Esophagus squamous epithelium (tissue), 5 donors: ENCODE results near the gene PET117. TPM values are rescaled to one million over a fixed set of nuclear protein-coding genes. Genes with fewer than 3 reads are reported as not detected.
"Not testable (repeated sequence)": the region's sequence is repeated elsewhere in the genome, so short reads cannot be mapped to it uniquely, and the experiment has no call there.

Experiments
- DNase-seq: peaks from one replicate; lab custom pipeline; 2025; lab: John Stamatoyannopoulos, UW
- H3K27ac ChIP-seq, 4 donors: fragments of 200-600 bp; sonication (generic); one replicate each; pipeline ENCODE4 v1.5.1; 2016 to 2019; ENCODE audit warnings: mild to moderate bottlenecking in 1 of 4
- H3K27me3 ChIP-seq, 4 donors: fragments of 200-600 bp; sonication (generic); 1 replicate in 3 of 4; 2 replicates in 1 of 4; pipeline versions ENCODE4 v1.5.1 to v1.6.0; 2017 to 2021; ENCODE audit warnings: antibody characterized with exemption in 1 of 4
- H3K36me3 ChIP-seq, 3 donors: fragments of 200-600 bp; sonication (generic); one replicate each; pipeline ENCODE4 v1.5.1; 2016 to 2019
- H3K4me1 ChIP-seq, 3 donors: fragments of 200-600 bp; sonication (generic); one replicate each; pipeline ENCODE4 v1.5.1; 2017 to 2019
- H3K4me3 ChIP-seq, 4 donors: fragments of 200-600 bp; sonication (generic); 1 replicate in 3 of 4; 2 replicates in 1 of 4; pipeline ENCODE4 v1.5.1; 2016 to 2019; ENCODE audit warnings: mild to moderate bottlenecking in 2 of 4, moderate library complexity in 1 of 4
- H3K9me3 ChIP-seq, 3 donors: fragments of 200-600 bp; sonication (generic); one replicate each; pipeline ENCODE4 v1.5.1; 2016 to 2019
- POLR2A ChIP-seq, 4 donors: fragments of 450-650 bp; IDR thresholded peaks; one replicate each; pipeline ENCODE4 v1.6.1; 2017; ENCODE audit warnings: antibody characterized with exemption in 4 of 4, mild to moderate bottlenecking in 4 of 4, moderate library complexity in 3 of 4
- WGBS, 2 donors: methylation state at CpG; one replicate each; pipeline ENCODE4 v1.1.5; 2018; 5-methylcytosine and 5-hydroxymethylcytosine counted together
- intact Hi-C: fragments of 100-400 bp; cut with DNase I; formaldehyde crosslinking; loops from one replicate; pipeline ENCODE4 v1.15.0; 2022
- total RNA-seq, 4 donors: library from RNA; depleted of rRNA; stranded (reverse); fragments of >200 nt; gene quantifications; one replicate each; pipeline ENCODE4 v1.1.0, GENCODE V29; 2016
- TF ChIP-seq, protein P1 (sequence below), 6 experiments: fragments of 450-650 bp in 4 of 6; fragments of 200-600 bp in 2 of 6; sonication (generic) in 2 of 6; IDR thresholded peaks; one replicate each; pipeline ENCODE4 v1.5.1; 2016 to 2019; ENCODE audit warnings: antibody characterized with exemption in 6 of 6, mild to moderate bottlenecking in 4 of 6, moderate library complexity in 4 of 6
- donor health status: DM: yes; HTN: yes; CAD: no.

PET117 gene
- total RNA-seq, 4 donors from 2014 or later = 2.8 to 17.0 (median 7.7) TPM

DNA sequence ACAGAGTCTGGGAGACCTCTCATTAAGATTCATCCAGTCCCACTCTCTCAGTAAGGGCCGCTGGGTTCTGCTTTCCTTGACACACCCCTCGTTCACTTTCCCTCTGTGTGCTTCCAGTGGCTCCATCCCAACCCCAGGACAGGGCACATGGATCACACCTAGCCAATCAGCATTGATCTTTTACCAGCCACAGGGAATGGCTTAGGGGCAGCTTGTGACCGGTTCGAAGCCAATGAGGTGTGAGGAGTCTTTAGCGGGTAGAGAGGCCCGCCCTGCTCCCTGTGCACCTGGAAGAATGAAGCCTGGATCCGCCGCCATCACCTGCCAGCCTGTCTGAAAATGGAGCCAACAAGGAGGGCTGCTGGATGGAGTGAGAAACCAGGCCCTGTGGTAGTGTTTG lies 44.8 kb upstream of the PET117 start:
- 79 to 93% methylated on average over 4 to 8 of the region's 8 CpGs for WGBS, 2 donors
- H3K27ac ChIP-seq = no peak overlapping the region
- H3K4me3 ChIP-seq = no peak overlapping the region
- TF ChIP-seq POLR2A (IDR thresholded peaks at IDR 0.05) = no peak
- TF ChIP-seq, protein P1, sequence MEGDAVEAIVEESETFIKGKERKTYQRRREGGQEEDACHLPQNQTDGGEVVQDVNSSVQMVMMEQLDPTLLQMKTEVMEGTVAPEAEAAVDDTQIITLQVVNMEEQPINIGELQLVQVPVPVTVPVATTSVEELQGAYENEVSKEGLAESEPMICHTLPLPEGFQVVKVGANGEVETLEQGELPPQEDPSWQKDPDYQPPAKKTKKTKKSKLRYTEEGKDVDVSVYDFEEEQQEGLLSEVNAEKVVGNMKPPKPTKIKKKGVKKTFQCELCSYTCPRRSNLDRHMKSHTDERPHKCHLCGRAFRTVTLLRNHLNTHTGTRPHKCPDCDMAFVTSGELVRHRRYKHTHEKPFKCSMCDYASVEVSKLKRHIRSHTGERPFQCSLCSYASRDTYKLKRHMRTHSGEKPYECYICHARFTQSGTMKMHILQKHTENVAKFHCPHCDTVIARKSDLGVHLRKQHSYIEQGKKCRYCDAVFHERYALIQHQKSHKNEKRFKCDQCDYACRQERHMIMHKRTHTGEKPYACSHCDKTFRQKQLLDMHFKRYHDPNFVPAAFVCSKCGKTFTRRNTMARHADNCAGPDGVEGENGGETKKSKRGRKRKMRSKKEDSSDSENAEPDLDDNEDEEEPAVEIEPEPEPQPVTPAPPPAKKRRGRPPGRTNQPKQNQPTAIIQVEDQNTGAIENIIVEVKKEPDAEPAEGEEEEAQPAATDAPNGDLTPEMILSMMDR (IDR thresholded peaks at IDR 0.05) = no peak
- no peaks in the 10 kb centered on the region for H3K36me3 ChIP-seq
- H3K9me3 ChIP-seq = no peaks in the 10 kb centered on the region
- intact Hi-C loops = no loop called here
- DNase-seq = no peak
- H3K27me3 ChIP-seq = no peaks in the 10 kb centered on the region
- H3K4me1 ChIP-seq = no peaks in the 10 kb centered on the region

DNA sequence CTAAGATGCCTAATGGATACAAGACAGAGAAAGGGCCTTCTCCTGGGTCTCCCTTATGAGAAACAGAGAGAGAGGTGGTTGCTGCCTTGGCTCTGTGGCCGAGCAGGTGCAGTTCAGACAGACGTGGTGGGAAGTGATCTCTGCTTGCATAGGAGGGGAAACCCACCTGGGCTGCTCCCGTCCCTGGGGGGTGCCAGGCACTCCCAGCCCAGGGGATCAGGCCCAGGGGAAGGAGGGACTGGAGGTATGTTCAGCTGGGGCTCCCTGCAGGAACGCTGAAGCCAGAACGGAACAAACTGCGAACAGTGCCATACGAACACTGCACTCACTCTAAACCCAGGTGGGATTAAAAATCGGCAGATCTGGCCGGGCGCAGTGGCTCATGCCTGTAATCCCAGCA lies 44.3 kb upstream of the PET117 start:
- intact Hi-C loops = no loop called here
- Histone ChIP-seq H3K9me3 (no peaks in the 10 kb centered on the region), H3K4me3 (no peak overlapping the region), H3K36me3 (no peaks in the 10 kb centered on the region), H3K27me3 (no peaks in the 10 kb centered on the region), H3K27ac (no peak overlapping the region), H3K4me1 (no peaks in the 10 kb centered on the region)
- TF ChIP-seq, protein P1 (IDR thresholded peaks at IDR 0.05) = no peak
- TF ChIP-seq POLR2A (IDR thresholded peaks at IDR 0.05) = no peak
- no peak for DNase-seq
- WGBS, 2 donors = 76 to 79% methylated on average over 6 of the region's 10 CpGs

DNA sequence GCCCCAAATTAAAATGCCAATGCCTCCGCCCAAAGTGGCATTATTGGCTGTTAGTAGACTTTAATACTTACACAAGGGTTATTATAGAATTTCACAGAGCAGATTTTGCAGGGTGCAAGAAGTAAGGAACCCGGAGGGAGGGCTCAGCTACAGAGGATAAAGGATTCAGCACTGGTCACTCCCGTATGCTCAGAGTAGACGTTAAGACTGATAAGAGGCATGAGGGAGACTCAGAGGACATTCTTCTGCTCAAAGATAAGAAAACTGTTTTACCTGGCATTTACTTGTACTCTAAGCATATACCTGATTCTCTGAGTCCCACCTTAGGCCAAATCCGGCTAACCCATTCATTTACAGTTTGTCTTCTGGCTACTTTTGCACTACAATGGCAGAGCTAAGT lies 43.5 kb upstream of the PET117 start:
- intact Hi-C loops = no loop called here
- Histone ChIP-seq H3K36me3 (no peaks in the 10 kb centered on the region), H3K9me3 (no peaks in the 10 kb centered on the region), H3K4me1 (no peaks in the 10 kb centered on the region), H3K27ac (no peak overlapping the region), H3K4me3 (no peak overlapping the region), H3K27me3 (no peaks in the 10 kb centered on the region)
- TF ChIP-seq, protein P1 (IDR thresholded peaks at IDR 0.05) = no peak
- TF ChIP-seq POLR2A (IDR thresholded peaks at IDR 0.05) = no peak
- WGBS, 2 donors = 63 to 67% methylated on average over 5 of the region's 5 CpGs
- no peak for DNase-seq

DNA sequence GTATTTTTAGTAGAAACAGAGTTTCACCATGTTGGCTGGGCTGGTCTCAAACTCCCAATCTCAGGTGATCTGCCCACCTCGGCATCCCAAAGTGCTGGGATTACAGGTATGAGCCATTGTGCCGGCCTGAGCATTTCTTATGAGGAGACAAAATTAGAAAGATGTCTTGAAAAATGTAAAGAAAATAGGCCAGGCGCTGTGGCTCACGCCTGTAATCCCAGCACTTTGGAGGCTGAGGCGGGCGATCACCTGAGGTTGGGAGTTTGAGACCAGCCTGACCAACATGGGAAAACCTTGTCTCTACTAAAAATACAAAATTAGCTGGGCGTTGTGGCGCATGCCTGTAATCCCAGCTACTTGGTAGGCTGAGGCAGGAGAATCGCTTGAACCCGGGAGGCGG lies 37.1 kb upstream of the PET117 start:
- DNase-seq, H3K4me1 ChIP-seq, intact Hi-C loops, H3K36me3 ChIP-seq, H3K9me3 ChIP-seq, H3K4me3 ChIP-seq, H3K27ac ChIP-seq: not testable (repeated sequence)
- WGBS, 2 donors = 93% methylated on average over 8 to 10 of the region's 11 CpGs
- peaks cover 0 to 14% (median 0%) of the 10 kb centered on the region in 4 donors for H3K27me3 ChIP-seq

DNA sequence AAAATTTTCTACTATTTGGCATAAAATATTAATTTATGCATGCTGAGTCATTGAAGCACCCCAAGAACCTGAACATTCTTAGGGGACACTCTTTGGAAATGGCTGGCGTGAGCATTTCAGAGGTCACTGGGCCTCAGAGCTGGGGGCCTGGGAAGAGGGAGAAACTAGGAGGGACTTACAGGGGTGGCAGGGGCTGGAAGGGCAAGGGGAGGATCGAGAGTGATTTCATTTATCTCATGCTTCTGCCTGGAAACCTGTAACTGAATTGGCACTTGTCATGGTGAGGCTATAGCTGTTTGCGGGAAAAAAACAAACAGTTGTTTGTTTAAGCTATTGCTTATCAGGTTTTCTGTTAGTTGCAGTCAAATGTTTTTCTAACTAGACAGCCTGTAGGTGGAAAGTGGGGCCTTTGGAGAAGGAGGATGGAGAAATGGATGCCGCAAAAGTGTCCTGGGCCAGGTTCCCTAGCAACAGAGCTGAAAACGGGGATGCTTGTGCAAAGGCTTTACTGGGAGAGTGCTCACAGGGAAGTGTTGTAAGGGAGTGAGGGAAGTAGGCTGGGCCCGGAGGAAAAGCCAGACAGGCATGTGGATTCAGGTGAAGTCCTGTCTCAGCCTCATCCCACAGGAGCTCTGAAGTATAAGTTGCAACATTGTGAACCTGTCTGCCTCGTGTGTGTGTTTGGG lies 36.4 kb upstream of the PET117 start:
- TF ChIP-seq POLR2A (IDR thresholded peaks at IDR 0.05) = no peak
- TF ChIP-seq, protein P1 (IDR thresholded peaks at IDR 0.05) = no peak
- H3K4me3 ChIP-seq = no peak overlapping the region
- WGBS, 2 donors = 37 to 57% methylated on average over 7 of the region's 7 CpGs
- H3K4me1 ChIP-seq = no peaks in the 10 kb centered on the region
- peaks cover 0 to 14% (median 0%) of the 10 kb centered on the region in 4 donors for H3K27me3 ChIP-seq
- no peak for DNase-seq
- H3K36me3 ChIP-seq = no peaks in the 10 kb centered on the region
- H3K9me3 ChIP-seq = no peaks in the 10 kb centered on the region
- no peak overlapping the region for H3K27ac ChIP-seq
- intact Hi-C loops = no loop called here
